ENCODE results near the gene CCL15.
A peak's percentile ranks its signal among the peaks of the same experiment; 100 is the strongest.

Gene CCL15

DNA sequence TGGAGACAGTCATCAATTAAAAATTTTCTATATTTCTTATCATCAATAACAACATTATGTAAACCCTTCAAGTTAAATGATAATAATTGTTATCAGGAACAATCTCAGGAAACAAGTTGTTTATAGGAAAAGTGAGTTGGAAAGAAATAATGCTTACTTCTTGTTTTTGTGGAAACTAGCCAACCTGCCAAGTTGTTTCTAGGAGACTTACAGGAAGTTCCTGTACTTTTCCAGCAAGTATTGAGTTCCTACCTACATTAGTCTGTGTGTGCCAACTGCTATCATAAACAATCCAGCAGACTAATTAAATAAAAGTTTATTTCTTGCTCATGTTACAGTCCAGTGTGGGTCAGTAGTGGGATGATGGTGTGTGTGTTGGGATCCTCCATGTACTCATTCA, 13.2 kb downstream of the CCL15 start:
- DNase-seq: no peak

DNA sequence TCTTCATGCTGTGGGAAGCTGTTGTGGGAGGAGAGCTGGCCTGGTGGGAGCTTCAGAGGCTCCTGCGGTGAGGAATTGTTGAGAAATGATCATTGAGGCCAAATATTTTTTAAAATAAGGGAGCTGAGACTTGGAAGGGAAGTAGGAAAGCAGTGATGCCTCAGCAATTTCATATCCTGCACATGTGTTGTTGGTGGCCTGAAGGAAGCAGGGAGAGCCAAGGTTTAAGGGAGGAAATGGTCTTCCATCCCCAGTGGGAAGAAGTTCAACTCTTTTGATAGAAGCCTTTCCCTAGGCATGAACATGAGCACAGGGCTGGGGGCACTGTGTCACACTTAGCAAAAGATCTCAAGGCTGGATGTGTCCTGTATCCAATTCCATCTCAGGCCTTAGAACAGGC, 14.7 kb downstream of the CCL15 start, which contains the start of gene CCL14:
CCL14 (minus strand) TSS at position 87 of the 400 bp plus-strand sequence; CDS start at position 7, 80 bp downstream.
- no peak for DNase-seq

DNA sequence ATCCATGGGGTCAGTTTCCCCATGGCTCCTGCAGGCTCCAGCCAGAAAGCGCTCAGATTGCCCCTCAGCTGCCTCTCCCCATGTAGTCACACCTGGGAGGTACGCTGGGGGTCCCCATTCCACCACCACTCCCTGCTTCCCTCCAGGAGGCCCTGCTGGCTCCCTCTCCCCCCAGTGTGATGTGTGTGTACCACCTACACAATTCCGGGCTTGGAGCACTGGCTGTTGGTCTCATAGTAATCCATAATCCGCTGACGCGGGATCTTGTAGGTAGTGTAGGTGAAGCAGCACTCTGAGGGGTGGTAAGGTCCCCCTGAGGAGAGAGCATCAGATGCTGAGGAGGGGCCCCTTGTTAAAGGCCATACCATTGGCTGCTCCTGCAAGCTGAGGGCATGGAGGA, 17.2 kb downstream of the CCL15 start:
- DNase-seq: no peak

DNA sequence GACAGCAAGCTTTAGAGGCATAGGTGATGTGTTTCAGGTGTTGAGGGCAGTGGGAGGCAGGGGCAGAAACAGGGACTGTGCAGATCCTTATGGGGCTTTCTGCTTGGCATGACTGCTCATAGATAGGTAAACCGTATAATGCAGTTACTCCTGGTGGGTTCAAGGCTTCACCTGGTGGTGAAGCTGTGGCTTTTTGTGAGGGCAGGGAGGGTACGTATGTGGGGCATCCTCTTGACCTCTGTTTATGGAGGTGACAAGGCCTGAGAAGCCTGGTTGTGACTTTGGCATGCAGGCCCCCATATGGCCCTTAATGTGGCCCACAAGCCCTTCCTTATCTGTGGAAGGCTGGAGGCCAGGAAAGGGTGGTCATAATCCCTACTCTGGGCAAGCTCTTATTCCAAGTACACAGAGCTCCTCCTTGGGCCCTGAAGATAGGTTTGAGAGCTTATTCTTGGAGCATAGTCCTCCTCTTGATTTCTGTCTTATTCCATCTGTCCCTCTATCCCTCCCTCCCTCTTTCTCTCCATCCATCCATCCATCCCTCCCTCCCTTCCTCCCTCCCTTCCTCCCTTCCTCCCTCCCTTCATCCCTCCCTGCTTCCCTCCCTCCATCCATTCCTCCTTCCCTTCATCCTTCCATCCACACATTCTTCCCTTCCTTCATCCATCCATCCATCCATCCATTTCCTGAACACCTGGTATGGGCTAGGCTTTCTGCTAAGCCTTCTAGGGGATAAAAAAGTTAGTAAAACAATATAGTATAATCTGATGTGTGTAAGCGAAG, 18.8 kb downstream of the CCL15 start:
- no peak for DNase-seq

DNA sequence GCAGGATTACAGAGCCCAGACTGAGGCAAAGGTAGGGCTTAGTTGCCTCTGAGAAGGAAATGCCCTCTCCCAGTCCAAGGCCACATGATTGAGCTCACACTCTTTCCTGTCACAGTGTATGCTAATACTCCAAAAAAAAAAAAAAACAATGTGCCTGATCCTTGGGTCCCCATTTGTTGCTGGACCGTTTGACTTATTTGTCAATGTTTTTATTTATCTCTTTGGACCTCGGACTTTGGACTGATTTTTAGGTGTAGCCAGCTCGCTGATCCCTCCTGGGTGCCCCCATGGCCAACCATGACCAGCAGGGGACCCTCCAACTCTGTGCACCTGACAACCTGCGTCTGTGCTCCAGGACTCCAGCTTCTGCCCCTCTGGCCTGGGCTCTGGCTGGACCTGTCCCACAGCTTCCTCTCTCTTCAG, 19.4 kb downstream of the CCL15 start:
- no peak for DNase-seq

DNA sequence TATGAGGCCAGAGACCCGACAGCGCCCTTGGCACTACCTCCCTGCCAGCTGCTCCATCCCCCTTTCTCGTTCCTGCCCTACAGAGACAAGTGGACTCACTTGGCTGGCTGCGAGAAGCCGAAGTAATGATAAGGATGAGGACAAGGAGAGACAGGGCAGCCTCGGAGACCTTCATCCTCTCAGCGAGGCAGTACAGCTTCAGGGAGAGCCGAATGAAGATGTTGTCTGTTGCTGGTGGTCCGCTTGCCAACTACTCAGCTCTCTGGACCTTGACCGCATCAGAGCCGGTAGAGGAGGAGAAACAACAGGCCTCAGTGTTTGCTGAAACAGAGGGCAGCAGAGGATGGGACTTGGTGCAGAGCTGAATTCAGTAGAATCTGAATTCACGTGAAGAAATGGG, 20.1 kb downstream of the CCL15 start, which contains the start of gene CCL16:
CCL16 (minus strand) TSS at position 252 of the 400 bp plus-strand sequence; CDS start at position 175, 77 bp downstream.
- DNase-seq: no peak

DNA sequence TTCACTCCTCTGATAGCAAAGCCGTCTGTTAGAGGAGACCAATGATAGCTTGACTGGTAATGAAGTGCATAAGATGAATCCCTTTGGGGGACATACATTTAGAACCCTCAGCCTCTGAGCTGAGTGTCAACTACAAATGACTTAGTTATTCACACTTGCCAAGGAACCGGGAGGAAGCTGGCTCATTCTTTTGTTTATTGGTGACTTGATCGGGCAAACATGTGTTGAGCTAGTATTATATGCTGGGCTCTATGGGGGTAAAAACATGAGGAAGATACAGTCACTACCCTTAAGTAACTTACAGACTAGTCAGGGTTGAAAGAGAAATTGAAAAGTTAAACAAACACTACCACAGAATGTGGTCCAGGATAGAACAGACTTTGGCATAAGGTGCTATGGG, 23.0 kb downstream of the CCL15 start:
- no peak for DNase-seq

DNA sequence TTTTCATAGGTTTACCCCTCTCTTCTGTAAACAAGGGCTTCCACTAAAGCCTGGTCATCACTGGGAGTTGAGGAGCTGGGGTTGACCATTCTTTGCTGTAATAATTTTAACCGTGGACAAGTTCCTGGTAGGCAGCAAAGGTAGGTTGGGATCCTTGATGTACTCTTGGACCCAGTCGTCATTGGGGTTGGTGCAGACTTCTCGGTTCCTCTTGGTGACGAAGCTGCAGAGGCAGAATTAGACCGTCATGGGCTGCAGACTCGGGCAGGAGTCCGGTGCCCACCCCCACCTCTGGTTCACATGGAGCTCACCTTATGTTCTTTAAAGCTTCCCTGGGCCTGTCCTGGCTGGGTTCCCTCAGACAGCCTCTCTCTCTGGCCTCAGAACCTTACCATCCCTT, 23.8 kb downstream of the CCL15 start:
- no peak for DNase-seq

DNA sequence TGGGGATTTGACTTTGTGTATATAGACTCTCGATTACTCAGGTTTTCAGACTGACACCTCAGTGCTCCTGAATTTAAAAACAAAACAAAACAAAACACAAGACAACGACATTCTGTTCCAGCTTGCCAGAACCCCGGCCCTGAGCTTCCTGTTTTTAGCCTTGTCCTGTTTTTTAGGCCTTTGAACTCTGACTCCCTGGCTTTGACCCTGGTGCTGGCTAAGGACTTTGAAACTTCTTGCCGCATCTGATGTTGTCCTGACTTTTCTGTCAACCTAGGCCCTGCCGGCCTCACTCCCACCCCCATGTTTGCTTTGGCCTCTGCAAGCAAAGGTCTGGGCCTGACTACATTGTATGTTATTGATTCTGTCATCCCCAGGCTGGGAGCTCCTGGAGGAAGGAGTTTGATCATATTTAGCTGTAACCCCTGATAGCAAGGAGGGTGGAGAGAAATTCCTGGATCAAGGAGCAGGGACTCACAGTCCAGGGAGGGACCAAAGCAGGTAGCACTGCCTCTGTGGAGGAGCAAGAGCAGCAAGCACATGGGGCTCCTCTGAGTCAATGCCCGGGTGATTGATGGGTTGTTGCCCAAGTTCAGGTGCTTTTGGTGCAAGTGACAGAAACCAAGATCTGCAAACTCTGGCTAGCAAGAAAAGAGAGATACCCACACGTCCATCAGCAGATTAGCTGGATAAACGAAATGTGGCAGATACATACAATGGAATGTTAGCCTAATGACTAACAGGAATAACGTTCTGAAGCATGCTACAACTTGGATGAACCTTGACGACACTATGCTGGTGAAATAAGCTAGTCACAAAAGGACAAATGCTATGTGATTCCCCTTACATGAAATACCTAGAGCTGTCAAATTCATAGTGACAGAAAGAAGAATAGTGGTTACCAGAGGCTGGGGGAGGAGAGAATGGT, 27.8 kb downstream of the CCL15 start:
- DNase-seq: no peak

DNA sequence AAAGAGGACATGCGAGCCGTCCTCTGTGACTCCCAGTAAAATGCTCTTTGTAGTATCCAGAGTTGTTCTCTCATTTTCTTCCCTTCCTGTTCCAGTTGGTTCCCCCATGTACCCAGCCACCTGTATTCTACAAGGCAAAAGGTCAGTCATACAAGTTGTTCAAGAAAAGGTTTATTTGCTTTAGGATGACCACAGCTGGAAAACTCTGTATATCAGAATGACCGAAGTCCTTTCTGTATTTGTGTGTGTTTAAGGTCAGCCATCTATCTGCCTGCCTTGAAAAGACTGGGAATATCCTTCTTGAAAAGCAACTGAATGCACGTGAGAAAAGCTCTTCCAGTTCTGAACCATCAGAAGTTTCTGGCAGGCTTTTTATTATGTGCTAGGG, 28.4 kb downstream of the CCL15 start:
- no peak for DNase-seq

DNA sequence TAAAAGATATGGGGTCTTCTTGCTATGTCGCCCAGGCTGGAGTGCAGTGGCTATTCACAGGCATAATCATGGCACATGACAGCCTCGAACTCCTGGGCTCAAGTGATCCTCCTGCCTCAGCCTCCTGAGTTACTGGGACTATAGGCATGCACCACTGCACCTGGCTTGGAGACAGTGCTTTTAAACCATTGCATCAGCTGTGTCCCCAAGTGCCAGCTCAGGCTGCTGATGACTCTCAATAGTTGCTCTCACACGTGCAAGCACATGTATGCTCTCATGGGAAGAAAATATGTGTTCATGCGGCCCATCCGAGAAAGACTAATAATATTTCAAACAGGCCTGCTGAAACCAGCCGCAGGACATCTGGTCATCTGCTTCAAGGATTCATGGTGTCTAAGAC, 28.8 kb downstream of the CCL15 start:
- DNase-seq: no peak

DNA sequence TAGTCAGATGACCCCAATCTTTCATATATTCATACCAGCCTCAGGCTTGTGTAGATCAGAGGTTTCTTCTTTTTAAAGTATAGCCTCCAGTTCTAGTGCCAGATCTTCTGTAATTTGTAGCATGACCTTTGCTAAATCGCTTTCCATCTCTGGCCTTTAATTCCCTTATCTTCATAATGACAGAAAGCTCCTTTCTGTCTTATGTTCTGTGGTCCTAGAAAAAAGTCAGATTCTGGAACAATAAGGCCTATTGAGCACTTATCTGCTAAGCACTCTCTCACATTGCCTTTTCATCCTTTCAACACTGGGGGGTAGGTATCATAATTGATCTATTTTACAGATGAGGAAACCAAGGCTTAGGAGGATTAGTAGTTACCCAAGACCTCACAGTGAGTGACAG, 29.3 kb downstream of the CCL15 start:
- no peak for DNase-seq

DNA sequence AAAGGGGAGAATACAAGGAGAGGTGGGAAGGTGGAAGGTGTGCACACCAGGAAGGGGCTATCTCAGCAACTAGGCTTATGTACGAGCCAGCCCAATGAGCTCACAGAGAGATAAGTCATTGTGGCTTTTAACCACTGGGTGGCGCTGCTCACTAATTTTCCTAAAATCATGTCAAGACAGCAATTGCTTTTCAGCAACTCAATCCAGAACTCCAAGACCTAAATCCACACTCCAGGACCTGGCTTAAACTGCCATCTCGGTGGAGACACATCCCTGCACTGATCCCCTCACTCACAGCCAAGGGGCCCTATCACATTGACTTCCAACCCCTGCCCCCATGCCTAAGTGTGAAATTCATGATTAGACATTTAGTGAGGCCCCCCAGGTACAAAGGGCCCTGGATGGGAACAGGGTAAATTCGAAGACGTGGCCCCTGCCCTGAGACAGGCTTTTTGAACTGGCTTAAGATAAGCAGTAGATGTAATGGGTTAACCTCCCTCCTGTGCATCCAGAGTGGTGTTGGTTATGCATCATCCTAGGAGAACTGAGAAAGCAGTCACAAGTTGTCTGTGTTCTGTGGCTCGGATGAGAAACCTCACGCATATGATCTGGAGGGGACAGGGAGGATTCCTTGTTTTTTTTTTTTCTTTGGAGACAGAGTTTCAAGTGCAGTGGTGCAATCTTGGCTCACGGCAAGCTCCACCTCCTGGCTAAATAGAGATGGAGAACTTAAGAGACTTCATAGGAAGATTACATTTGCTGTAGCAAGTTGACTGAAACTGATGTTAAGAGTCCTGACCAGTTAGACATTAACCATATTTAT, 31.6 kb downstream of the CCL15 start:
- peak; percentile 86 for DNase-seq

DNA sequence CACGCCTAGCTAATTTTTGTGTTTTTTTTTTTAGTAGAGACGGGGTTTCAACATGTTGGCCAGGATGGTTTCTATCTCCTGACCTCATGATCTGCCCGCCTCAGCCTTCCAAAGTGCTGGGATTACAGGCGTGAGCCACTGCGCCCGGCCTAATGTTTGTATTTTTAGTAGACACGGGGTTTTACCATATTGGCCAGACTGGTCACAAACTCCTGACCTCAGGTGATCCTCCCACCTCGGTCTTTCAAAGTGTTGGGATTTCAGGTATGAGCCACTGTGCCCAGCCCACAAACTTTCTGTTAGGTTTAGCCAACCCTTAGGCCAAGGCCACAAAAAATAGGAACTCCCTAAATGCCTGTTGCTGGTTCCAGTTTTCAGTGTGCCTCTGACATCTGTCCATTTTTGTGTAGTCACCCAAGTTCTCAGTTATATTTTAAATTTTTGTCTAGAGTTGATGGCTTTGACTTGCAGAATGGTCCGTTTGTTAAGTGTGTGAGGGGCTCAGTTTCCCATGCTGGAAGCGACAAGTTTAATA, 32.8 kb downstream of the CCL15 start:
- DNase-seq: no peak

DNA sequence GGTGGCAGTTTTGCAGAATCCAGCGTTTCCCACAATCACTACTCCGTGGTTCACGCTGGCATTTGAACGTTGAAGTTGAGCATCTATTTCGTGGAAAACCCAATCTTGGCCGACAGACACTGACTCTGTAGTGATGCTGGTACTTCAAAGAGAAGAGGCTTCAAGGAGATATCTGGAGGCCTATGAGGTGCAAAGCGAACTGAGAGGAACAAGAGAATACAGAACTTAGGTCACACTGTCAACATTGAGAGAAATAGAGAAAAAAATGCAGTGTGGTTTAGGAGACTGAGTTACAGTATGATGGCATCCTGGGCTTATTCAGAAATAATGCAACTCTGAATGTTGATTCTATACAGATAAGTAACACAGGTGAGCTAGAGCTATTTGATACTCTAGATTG, 36.1 kb downstream of the CCL15 start:
- DNase-seq: no peak

DNA sequence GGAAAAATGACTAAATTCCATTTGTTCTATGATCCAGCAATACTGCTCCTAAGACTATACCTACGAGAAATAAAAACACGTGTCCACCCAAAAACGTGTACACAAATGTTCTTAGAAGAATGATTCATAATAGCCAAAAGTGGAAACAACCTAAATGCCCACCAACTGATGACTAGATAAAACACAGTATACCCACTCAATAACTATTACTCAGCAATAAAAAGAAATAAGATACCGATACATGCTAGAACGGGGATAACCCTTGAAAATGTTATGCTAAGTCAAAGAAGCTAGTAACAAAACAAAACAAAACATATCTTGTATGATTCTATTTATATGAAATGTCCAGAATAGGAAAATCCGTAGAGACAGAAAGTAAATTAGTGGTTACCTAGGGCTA, 37.7 kb downstream of the CCL15 start:
- no peak for DNase-seq

DNA sequence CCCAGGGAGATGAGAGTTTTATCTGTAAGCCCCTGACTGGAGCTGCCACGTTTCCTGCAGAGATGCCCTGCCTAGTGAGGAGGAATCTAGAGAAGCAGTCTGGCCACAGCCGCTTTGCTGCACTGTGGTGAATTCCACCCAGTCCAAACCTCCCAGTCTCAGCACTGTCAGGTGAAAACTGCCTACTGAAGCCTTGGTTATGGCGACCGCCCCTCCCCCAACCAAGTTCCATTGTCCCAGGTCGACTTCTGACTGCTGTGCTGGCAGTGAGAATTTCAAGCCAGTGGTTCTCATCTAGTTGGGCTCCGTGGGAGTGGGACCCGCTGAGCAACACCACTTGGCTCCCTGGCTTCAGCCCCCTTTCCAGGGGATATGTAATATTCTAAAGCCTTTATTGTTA, 47.6 kb downstream of the CCL15 start:
- DNase-seq: no peak

DNA sequence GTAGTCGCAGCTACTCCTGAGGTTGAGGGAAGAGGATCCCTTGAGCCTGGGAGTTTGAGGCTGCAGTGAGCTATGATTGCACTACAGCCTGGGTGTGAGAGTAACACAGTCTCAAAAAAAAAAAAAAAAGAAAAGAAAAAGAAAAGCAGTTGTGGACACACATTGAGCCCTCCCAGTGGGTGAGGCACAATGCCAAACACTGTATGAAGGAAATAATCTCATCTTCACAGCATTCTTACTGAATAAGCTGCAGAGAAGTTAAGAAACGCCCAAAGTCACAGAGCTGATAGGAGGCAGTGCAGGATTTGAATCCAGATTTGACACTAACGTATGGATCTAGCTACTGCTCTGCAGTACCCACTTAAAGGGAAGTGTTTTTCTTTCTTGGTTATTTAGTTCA, 52.0 kb downstream of the CCL15 start:
- no peak for DNase-seq

DNA sequence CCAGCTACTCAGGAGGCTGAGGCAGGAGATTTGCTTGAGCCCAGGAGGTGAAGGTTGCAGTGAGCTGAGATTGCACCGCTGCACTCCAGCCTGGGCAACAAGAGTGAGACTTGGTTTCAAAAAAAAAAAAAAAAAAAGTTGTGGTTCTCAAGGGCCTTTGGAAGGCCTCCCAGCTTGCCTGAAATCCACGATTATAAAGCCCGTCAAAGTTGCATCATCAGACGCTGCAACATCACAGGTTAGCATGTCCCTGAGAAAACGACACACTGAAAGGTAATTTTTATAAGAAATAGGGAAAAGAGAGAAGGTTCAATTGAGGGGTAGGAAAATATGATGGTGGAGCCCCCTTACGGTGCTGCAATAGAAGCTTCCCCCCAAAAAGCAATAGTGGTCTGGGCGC, 53.3 kb downstream of the CCL15 start:
- DNase-seq: no peak
